ENCODE data around the gene MARCHF2.

GRCh38 chr19:8484331-8484894 lies 71.3 kb downstream of the MARCHF2 start:
- TF ChIP-seq CTCF (IDR thresholded peaks at IDR 0.05) = no peak
- no peak for TF ChIP-seq ZNF232 (CRISPR knock-in tag; IDR thresholded peaks at IDR 0.05)
- TF ChIP-seq TEAD4 (CRISPR knock-in tag; IDR thresholded peaks at IDR 0.05) = no peak
- TF ChIP-seq USF2 (CRISPR knock-in tag; IDR thresholded peaks at IDR 0.05) = no peak
- no peak for TF ChIP-seq ZBTB43 (CRISPR knock-in tag; IDR thresholded peaks at IDR 0.05)
- TF ChIP-seq ATF3 (CRISPR knock-in tag; conservative IDR thresholded peaks at IDR 0.05) = no peak

All from WTC11 (cell line).